HEK293T (cell line): ENCODE measurements around the gene ZSWIM5.
"Not testable (repeated sequence)": the region's sequence is repeated elsewhere in the genome, so short reads cannot be mapped to it uniquely, and the experiment has no call there.

Source experiments
- CTCF ChIA-PET: fragments of 350-600 bp; formaldehyde crosslinking; extraction: SDS; loops from one replicate; lab custom pipeline; 2021; ENCODE audit warnings: antibody characterized with exemption, inconsistent platforms; lab: Yijun Ruan, JAX
- POLR2A ChIA-PET: fragments of 350-600 bp; formaldehyde crosslinking; extraction: SDS; loops from one replicate; lab custom pipeline; 2020; ENCODE audit warnings: antibody characterized with exemption, inconsistent platforms; lab: Yijun Ruan, JAX
- DNase-seq: peaks from one replicate; pipeline ENCODE4 v3.0.0; 2012; ENCODE audit warnings: mixed read lengths; ENCODE audit errors: extremely low spot score
- ARNT ChIP-seq: fragments of 450-650 bp; IDR thresholded peaks from 2 replicates; pipeline ENCODE4 v1.6.1; 2017; ENCODE audit warnings: mild to moderate bottlenecking
- BHLHE40 ChIP-seq: fragments of 450-650 bp; IDR thresholded peaks from 2 replicates; pipeline ENCODE4 v1.6.1; 2016; ENCODE audit warnings: mild to moderate bottlenecking, moderate library complexity, borderline replicate concordance
- CTBP1 ChIP-seq: fragments of 450-650 bp; IDR thresholded peaks from 2 replicates; pipeline ENCODE4 v1.6.1; 2016; ENCODE audit warnings: borderline replicate concordance
- ELF4 ChIP-seq: fragments of 450-650 bp; IDR thresholded peaks from 2 replicates; pipeline ENCODE4 v1.6.1; 2017; ENCODE audit warnings: antibody characterized with exemption
- FOXA1 ChIP-seq: fragments of 450-650 bp; IDR thresholded peaks from 2 replicates; pipeline ENCODE4 v1.6.1; 2016; ENCODE audit warnings: mild to moderate bottlenecking
- FOXK2 ChIP-seq: fragments of 450-650 bp; IDR thresholded peaks from 2 replicates; pipeline ENCODE4 v1.6.1; 2016; ENCODE audit warnings: mild to moderate bottlenecking
- FOXM1 ChIP-seq: fragments of 450-650 bp; IDR thresholded peaks from 2 replicates; pipeline ENCODE4 v1.6.1; 2017; ENCODE audit warnings: mild to moderate bottlenecking, borderline replicate concordance
- HDGF ChIP-seq: fragments of 450-650 bp; IDR thresholded peaks from 2 replicates; pipeline ENCODE4 v1.6.1; 2017; ENCODE audit warnings: antibody characterized with exemption, borderline replicate concordance
- L3MBTL2 ChIP-seq: fragments of 450-650 bp; conservative IDR thresholded peaks from 2 replicates; pipeline ENCODE4 v1.6.1; 2016; ENCODE audit warnings: mild to moderate bottlenecking
- LEF1 ChIP-seq: fragments of 450-650 bp; IDR thresholded peaks from 2 replicates; pipeline ENCODE4 v1.6.1; 2017; ENCODE audit warnings: mild to moderate bottlenecking, borderline replicate concordance
- NFRKB ChIP-seq: fragments of 450-650 bp; IDR thresholded peaks from 2 replicates; pipeline ENCODE4 v1.6.1; 2016; ENCODE audit warnings: mild to moderate bottlenecking, moderate library complexity
- SP1 ChIP-seq: fragments of 450-650 bp; IDR thresholded peaks from 2 replicates; pipeline ENCODE4 v1.6.1; 2017
- SUZ12 ChIP-seq: fragments of 450-650 bp; IDR thresholded peaks from 2 replicates; pipeline ENCODE4 v1.6.1; 2016; ENCODE audit warnings: mild to moderate bottlenecking
- TARDBP ChIP-seq: fragments of 450-650 bp; IDR thresholded peaks from 2 replicates; pipeline ENCODE4 v1.6.1; 2016
- ZNF384 ChIP-seq: fragments of 450-650 bp; IDR thresholded peaks from 2 replicates; pipeline ENCODE4 v1.6.1; 2016
- TF ChIP-seq, protein P1 (sequence below): fragments of 450-650 bp; IDR thresholded peaks from 2 replicates; pipeline ENCODE4 v1.6.1; 2016

ZSWIM5 gene

DNA sequence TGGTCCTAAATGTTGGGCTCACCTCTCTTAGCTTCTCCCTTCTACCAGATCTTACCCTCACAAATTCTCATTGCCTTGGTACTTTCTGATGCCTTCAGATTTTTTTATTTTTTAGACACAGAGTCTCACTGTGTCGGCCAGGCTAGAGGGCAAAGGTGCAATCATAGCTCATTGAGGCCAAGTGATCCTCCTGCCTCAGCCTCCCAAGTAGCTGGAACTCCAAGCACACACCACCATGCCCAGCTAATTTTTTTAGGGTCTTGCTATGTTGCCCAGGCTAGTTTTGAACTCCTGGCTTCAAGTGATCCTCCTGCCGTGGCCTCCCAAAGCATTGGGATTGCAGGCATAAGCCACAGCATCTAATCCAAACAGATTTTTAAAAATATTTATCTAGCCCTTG is 69.4 kb downstream of the ZSWIM5 start:
- CTCF ChIA-PET, result interaction anchor here (0.6 kb wide), 1 partner anchor 148 kb away, joined by 6 read pairs; no protein-coding TSS in a partner anchor

DNA sequence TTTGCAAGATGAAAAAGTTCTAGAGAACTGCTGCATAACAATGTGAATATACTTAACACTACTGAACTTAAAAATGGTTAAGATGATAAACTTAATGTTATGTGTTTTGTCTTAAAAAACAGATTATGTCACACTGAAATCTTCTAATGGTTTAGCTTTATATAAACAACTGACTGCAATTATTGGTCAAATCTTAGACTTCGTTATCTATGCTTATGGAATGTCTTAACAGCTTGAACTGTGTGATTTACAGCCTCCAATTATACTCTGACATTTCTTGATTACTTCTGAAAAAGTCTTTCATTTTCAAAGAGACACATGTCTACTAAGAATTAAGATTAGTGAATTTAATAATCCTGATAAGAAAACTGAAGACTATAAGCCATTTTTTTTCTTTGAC is 71.1 kb downstream of the ZSWIM5 start:
- no peak for TF ChIP-seq NFRKB
- TF ChIP-seq, protein P1, sequence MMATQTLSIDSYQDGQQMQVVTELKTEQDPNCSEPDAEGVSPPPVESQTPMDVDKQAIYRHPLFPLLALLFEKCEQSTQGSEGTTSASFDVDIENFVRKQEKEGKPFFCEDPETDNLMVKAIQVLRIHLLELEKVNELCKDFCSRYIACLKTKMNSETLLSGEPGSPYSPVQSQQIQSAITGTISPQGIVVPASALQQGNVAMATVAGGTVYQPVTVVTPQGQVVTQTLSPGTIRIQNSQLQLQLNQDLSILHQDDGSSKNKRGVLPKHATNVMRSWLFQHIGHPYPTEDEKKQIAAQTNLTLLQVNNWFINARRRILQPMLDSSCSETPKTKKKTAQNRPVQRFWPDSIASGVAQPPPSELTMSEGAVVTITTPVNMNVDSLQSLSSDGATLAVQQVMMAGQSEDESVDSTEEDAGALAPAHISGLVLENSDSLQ, result peak; percentile 35; the same call in 1 of the 2 replicates
- no peak for TF ChIP-seq SUZ12
- TF ChIP-seq SP1, result no peak
- TF ChIP-seq BHLHE40, result no peak
- no peak for TF ChIP-seq CTBP1
- no peak for TF ChIP-seq FOXA1
- TF ChIP-seq ELF4, result no peak
- ChIA-PET POLR2A (no interaction called here), CTCF (no interaction called here)
- DNase-seq, result no peak

More for the DNA sequence above, 69.4 kb downstream of the ZSWIM5 start:
- POLR2A ChIA-PET, result no interaction called here
- TF ChIP-seq LEF1 (no peak), TARDBP (no peak), FOXA1 (no peak), L3MBTL2 (no peak), NFRKB (no peak), CTBP1 (no peak), ARNT (no peak)
- TF ChIP-seq, protein P1, result no peak
- DNase-seq, result no peak

DNA sequence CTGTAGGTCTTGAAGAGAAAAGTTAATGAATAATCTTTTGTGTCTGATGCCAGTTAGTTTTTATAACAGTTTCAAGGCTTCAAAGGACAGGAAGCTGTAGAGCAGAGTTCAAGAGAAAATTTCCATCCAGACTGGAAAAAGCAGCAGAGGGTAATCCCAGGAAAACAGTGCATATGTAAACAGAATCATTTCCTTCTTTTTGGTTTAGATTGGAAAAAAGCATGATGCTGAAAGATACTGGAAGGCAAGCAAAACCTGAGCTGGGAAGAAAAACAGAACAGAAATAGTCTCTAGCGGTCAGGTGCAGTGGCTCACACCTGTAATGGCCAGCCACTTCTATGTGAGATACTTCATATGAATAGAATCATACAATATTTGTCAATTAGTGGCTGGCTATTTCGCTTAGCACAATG is 71.9 kb downstream of the ZSWIM5 start:
- POLR2A ChIA-PET, result no interaction called here
- CTCF ChIA-PET, result no interaction called here
- no peak for DNase-seq
- TF ChIP-seq SP1 (no peak), FOXA1 (no peak), CTBP1 (no peak), ARNT (no peak), ZNF384 (no peak), BHLHE40 (no peak), SUZ12 (no peak), LEF1 (no peak), FOXM1 (no peak), L3MBTL2 (no peak), NFRKB (no peak), FOXK2 (no peak), TARDBP (no peak), ELF4 (no peak)
- TF ChIP-seq, protein P1, result no peak

DNA sequence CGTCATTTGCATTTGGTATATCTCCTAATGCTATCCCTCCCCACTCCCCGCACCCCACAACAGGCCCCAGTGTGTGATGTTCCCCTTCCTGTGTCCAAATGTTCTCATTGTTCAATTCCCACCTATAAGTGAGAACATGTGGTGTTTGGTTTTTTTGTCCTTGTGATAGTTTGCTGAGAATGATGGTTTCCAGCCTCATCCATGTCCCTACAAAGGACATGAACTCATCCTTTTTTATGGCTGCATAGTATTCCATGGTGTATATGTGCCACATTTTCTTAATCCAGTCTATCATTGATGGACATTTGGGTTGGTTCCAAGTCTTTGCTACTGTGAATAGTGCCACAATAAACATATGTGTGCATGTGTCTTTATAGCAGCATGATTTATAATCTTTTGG is 73.7 kb downstream of the ZSWIM5 start:
- CTCF ChIA-PET, POLR2A ChIA-PET, DNase-seq: not testable (repeated sequence)

DNA sequence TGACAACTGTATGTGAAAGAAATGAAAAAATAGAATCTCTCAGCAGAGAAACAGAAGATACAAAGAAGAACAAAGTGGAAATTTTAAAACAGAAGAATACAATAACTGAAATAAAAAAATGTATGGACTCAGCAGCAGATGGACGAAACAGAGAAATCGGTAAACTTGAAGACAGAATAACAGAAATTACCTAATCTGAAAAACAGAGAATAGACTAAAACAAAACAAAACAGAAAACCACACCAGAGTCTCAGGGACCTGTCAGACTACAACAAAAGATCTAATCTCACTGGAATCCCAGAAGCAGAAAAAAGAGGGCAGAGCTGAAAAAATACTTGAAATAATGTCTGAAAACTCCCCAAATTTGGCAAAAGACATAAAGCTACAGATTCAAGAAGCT is 83.0 kb downstream of the ZSWIM5 start:
- DNase-seq, result no peak
- CTCF ChIA-PET, result no interaction called here
- TF ChIP-seq, protein P1, result no peak
- TF ChIP-seq FOXK2 (no peak), SP1 (no peak), ZNF384 (no peak), LEF1 (no peak), ELF4 (no peak), HDGF (no peak), TARDBP (no peak), ARNT (no peak), NFRKB (no peak), CTBP1 (no peak), BHLHE40 (no peak), SUZ12 (no peak), FOXA1 (no peak), L3MBTL2 (no peak)
- POLR2A ChIA-PET, result no interaction called here

DNA sequence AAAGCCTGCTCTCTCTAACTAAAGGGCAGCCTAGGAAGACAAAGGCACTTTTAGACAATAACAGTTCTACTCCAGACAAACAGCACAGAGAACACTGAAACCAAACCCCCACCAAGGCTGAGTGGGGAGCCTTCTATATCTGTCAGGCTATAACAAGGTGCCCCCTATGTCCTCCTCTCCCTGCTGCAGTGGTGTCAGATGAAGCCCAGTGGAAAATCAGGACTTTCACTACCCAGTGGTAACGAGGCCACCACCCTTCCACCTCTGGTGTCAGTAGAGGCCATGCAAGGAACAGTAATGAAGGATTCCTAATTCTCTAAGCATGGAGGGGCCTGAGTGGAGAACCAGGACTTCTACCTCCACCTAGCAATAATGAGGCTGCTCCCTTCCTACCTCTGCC is 83.7 kb downstream of the ZSWIM5 start:
- CTCF ChIA-PET, result no interaction called here
- DNase-seq, result no peak
- no peak for TF ChIP-seq ELF4
- no peak for TF ChIP-seq SP1
- TF ChIP-seq CTBP1, result no peak
- no peak for TF ChIP-seq TARDBP
- TF ChIP-seq FOXK2, result no peak
- TF ChIP-seq SUZ12, result no peak
- TF ChIP-seq LEF1, result no peak
- no peak for TF ChIP-seq NFRKB
- no peak for TF ChIP-seq L3MBTL2
- no peak for TF ChIP-seq HDGF
- TF ChIP-seq BHLHE40, result no peak
- TF ChIP-seq FOXM1, result no peak
- no peak for TF ChIP-seq FOXA1
- POLR2A ChIA-PET, result no interaction called here
